ENCODE measurements around the gene KDSR.

The KDSR gene

GRCh38 chr18:63283305-63284094 is 83.5 kb downstream of the KDSR start:
- DNase-seq (ENCODE audit: low read depth): no peak

DNA sequence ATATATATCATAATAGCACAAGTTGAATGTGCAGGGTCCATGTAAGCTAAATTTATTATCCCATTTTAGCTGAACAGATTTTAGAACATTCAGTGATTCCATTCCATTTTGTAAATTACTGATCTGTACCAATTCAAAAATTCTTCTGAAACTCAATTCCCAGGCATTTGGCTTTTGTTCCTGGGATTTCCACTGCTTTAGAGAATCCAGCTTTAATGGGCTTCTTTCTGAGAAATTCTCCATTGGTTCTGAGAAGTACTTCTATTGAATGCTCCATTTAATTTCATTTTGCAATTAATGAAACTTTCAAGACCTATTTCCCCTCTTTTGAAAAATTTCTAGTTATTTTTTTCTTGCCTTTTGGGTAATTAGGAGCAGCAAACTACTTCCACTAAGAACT is 84.2 kb downstream of the KDSR start:
- no peak for DNase-seq (ENCODE audit: low read depth)
